ENCODE data around the gene TOP3A. TPM values are rescaled to one million over a fixed set of nuclear protein-coding genes. Genes with fewer than 3 reads are reported as not detected.
A peak's percentile ranks its signal among the peaks of the same experiment; 100 is the strongest.

Gene TOP3A
- total and polyA plus RNA-seq, 2 experiments from 2014 or later: 21.7 to 76.7 TPM

DNA sequence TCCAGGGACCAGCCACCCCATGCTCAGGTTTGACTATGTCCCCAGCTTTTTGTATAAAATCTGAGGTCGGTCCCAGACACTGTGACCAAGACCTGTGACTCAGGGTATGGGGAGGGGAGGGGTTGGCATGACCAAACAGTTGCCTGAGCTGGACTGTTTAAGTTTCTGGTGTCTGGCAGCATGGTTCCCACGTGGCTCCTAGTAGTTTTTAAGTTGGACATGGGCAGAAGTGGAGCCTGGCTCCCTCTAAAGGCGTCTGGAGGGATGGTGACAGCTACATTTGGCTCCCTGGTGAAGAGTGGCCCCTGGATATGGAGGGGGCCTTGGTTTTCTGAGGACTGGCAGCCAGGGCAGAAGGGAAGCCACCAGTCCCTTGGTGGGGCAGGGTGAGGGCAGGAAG, 8.2 kb upstream of the TOP3A start:
- TF ChIP-seq CTCF (conservative IDR thresholded peaks at IDR 0.05; ENCODE audit: low read depth in 2 of 2): peak; percentile 20 to 31; a peak in 2 of 4 replicates
- TF ChIP-seq ZNF114 (CRISPR knock-in tag; IDR thresholded peaks at IDR 0.05): no peak
- no peak for TF ChIP-seq NANOG (IDR thresholded peaks at IDR 0.05; ENCODE audit: borderline replicate concordance)
- no peaks in the 10 kb centered on the region for H3K36me3 ChIP-seq (ENCODE audit: insufficient read depth)
- no peaks in the 10 kb centered on the region; the same call in 1 of the 2 replicates for H3K4me1 ChIP-seq (ENCODE audit: insufficient read depth)
- H3K4me3 Mint-ChIP-seq: no peak overlapping the region; the same call in 2 of the 3 replicates
- no peak overlapping the region for H3K27ac ChIP-seq (ENCODE audit: low read depth)
- peaks cover 6% of the 10 kb centered on the region for H4K20me1 ChIP-seq (replicated peaks; ENCODE audit: insufficient read depth)
- H3K9me2 ChIP-seq (ENCODE audit: insufficient read depth): no peaks in the 10 kb centered on the region
- peaks cover 24% of the 10 kb centered on the region for H3K79me2 ChIP-seq (replicated peaks; ENCODE audit: insufficient read depth)
- H2AFZ ChIP-seq: no peak overlapping the region
- H3K27ac Mint-ChIP-seq: no peak overlapping the region
- H3K4me1 Mint-ChIP-seq: peaks cover 8% of the 10 kb centered on the region; the same call in 2 of the 3 replicates
- ATAC-seq (no peak), DNase-seq (ENCODE audit: low spot score) (no peak)
- peaks cover 13% of the 10 kb centered on the region for H3K27me3 Mint-ChIP-seq (ENCODE audit: insufficient read depth, low read depth, poor library complexity)
- H3K4me2 ChIP-seq: no peak overlapping the region
- peaks cover 6% of the 10 kb centered on the region; the same call in 1 of the 2 replicates for H3F3A ChIP-seq (replicated peaks; ENCODE audit: low read depth)
- H3K4me3 ChIP-seq: no peak overlapping the region
- no peaks in the 10 kb centered on the region for H3K27me3 ChIP-seq (ENCODE audit: insufficient read depth)
- no peaks in the 10 kb centered on the region; the same call in 2 of the 3 replicates for H3K9me3 Mint-ChIP-seq
- H3K36me3 Mint-ChIP-seq (ENCODE audit: low read depth): peaks cover 39% of the 10 kb centered on the region

DNA sequence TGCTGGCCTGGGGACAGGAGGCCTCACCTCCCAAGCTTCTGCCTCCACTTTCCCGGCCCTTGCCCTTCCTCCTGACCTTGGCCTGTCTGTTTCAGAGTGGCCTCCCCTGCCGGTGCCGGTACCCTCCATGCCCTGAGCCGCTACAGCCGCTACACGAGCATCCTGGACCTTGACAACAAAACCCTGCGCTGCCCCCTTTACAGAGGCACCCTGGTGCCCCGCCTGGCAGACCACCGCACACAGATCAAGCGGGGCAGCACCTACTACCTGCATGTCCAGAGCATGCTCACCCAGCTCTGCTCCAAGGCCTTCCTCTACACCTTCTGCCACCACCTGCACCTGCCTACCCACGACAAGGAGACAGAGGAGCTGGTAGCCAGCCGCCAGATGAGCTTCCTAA, 7.7 kb upstream of the TOP3A start:
- Mint-ChIP-seq H3K27me3 (ENCODE audit: insufficient read depth, low read depth, poor library complexity) (peaks cover 11% of the 10 kb centered on the region), H3K27ac (no peak overlapping the region), H3K4me3 (no peak overlapping the region), H3K36me3 (ENCODE audit: low read depth) (peaks cover 39% of the 10 kb centered on the region), H3K9me3 (no peaks in the 10 kb centered on the region; the same call in 2 of the 3 replicates), H3K4me1 (peaks cover 10% of the 10 kb centered on the region; the same call in 2 of the 3 replicates)
- no peak overlapping the region for H3K4me2 ChIP-seq
- no peak for DNase-seq (ENCODE audit: low spot score)
- H3K27ac ChIP-seq (ENCODE audit: low read depth): no peak overlapping the region
- no peaks in the 10 kb centered on the region for H3K36me3 ChIP-seq (ENCODE audit: insufficient read depth)
- peaks cover 6% of the 10 kb centered on the region for H4K20me1 ChIP-seq (replicated peaks; ENCODE audit: insufficient read depth)
- H3K4me1 ChIP-seq (ENCODE audit: insufficient read depth): no peaks in the 10 kb centered on the region; the same call in 1 of the 2 replicates
- no peak overlapping the region for H3K4me3 ChIP-seq
- peaks cover 6% of the 10 kb centered on the region; the same call in 1 of the 2 replicates for H3F3A ChIP-seq (replicated peaks; ENCODE audit: low read depth)
- H3K27me3 ChIP-seq (ENCODE audit: insufficient read depth): no peaks in the 10 kb centered on the region
- no peak for ATAC-seq
- no peaks in the 10 kb centered on the region for H3K9me2 ChIP-seq (ENCODE audit: insufficient read depth)
- no peak overlapping the region for H2AFZ ChIP-seq
- H3K79me2 ChIP-seq (replicated peaks; ENCODE audit: insufficient read depth): peaks cover 29% of the 10 kb centered on the region
- TF ChIP-seq ZNF331 (CRISPR knock-in tag; IDR thresholded peaks at IDR 0.05; ENCODE audit: low read depth): no peak
- no peak for TF ChIP-seq CTCF (conservative IDR thresholded peaks at IDR 0.05; ENCODE audit: low read depth in 2 of 2)
- no peak for TF ChIP-seq CREB1 (CRISPR knock-in tag; IDR thresholded peaks at IDR 0.05; ENCODE audit: low read depth)
- no peak for TF ChIP-seq EZH2phosphoT487 (IDR thresholded peaks at IDR 0.05; ENCODE audit: unreplicated experiment)
- no peak for TF ChIP-seq ETS1 (IDR thresholded peaks at IDR 0.05)
- TF ChIP-seq EZH2 (IDR thresholded peaks at IDR 0.05; ENCODE audit: low read depth, unreplicated experiment): no peak
- TF ChIP-seq, protein P1, sequence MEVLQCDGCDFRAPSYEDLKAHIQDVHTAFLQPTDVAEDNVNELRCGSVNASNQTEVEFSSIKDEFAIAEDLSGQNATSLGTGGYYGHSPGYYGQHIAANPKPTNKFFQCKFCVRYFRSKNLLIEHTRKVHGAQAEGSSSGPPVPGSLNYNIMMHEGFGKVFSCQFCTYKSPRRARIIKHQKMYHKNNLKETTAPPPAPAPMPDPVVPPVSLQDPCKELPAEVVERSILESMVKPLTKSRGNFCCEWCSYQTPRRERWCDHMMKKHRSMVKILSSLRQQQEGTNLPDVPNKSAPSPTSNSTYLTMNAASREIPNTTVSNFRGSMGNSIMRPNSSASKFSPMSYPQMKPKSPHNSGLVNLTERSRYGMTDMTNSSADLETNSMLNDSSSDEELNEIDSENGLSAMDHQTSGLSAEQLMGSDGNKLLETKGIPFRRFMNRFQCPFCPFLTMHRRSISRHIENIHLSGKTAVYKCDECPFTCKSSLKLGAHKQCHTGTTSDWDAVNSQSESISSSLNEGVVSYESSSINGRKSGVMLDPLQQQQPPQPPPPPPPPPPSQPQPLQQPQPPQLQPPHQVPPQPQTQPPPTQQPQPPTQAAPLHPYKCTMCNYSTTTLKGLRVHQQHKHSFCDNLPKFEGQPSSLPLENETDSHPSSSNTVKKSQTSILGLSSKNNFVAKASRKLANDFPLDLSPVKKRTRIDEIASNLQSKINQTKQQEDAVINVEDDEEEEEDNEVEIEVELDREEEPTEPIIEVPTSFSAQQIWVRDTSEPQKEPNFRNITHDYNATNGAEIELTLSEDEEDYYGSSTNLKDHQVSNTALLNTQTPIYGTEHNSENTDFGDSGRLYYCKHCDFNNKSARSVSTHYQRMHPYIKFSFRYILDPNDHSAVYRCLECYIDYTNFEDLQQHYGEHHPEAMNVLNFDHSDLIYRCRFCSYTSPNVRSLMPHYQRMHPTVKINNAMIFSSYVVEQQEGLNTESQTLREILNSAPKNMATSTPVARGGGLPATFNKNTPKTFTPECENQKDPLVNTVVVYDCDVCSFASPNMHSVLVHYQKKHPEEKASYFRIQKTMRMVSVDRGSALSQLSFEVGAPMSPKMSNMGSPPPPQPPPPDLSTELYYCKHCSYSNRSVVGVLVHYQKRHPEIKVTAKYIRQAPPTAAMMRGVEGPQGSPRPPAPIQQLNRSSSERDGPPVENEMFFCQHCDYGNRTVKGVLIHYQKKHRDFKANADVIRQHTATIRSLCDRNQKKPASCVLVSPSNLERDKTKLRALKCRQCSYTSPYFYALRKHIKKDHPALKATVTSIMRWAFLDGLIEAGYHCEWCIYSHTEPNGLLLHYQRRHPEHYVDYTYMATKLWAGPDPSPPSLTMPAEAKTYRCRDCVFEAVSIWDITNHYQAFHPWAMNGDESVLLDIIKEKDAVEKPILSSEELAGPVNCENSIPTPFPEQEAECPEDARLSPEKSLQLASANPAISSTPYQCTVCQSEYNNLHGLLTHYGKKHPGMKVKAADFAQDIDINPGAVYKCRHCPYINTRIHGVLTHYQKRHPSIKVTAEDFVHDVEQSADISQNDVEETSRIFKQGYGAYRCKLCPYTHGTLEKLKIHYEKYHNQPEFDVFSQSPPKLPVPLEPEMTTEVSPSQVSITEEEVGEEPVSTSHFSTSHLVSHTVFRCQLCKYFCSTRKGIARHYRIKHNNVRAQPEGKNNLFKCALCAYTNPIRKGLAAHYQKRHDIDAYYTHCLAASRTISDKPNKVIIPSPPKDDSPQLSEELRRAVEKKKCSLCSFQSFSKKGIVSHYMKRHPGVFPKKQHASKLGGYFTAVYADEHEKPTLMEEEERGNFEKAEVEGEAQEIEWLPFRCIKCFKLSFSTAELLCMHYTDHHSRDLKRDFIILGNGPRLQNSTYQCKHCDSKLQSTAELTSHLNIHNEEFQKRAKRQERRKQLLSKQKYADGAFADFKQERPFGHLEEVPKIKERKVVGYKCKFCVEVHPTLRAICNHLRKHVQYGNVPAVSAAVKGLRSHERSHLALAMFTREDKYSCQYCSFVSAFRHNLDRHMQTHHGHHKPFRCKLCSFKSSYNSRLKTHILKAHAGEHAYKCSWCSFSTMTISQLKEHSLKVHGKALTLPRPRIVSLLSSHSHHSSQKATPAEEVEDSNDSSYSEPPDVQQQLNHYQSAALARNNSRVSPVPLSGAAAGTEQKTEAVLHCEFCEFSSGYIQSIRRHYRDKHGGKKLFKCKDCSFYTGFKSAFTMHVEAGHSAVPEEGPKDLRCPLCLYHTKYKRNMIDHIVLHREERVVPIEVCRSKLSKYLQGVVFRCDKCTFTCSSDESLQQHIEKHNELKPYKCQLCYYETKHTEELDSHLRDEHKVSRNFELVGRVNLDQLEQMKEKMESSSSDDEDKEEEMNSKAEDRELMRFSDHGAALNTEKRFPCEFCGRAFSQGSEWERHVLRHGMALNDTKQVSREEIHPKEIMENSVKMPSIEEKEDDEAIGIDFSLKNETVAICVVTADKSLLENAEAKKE (CRISPR knock-in tag; IDR thresholded peaks at IDR 0.05): no peak
- no peak for TF ChIP-seq NANOG (IDR thresholded peaks at IDR 0.05; ENCODE audit: borderline replicate concordance)
- no peak for TF ChIP-seq STAT1 (IDR thresholded peaks at IDR 0.05; ENCODE audit: unreplicated experiment)
- TF ChIP-seq ZNF114 (CRISPR knock-in tag; IDR thresholded peaks at IDR 0.05): no peak

Data from GM23338 (cell line).